Measurements from ENCODE around the gene LCK. TPM values are rescaled to one million over a fixed set of nuclear protein-coding genes. Genes with fewer than 3 reads are reported as not detected.

Gene LCK
- total RNA-seq, 2 experiments from 2014 or later: 289 to 292 TPM

GRCh38 chr1:32234792-32235191, 16.3 kb upstream of the LCK start:
- Mint-ChIP-seq H3K27ac (no peak overlapping the region), H3K4me1 (ENCODE audit: low read depth) (no peaks in the 10 kb centered on the region), H3K4me3 (no peak overlapping the region), H3K36me3 (ENCODE audit: low read depth) (peaks cover 6% of the 10 kb centered on the region), H3K27me3 (no peaks in the 10 kb centered on the region), H3K9me3 (no peaks in the 10 kb centered on the region)
- TF ChIP-seq CTCF (IDR thresholded peaks at IDR 0.05): no peak
- DNase-seq (no peak), ATAC-seq (no peak)
- intact Hi-C loops (cut with micrococcal nuclease): no loop called here
- CTCF ChIA-PET: interaction anchor here (0.8 to 1.2 kb wide), 3 partner anchors 15 to 101 kb away, joined by 3 to 4 read pairs (median 3); partner anchors contain the start of gene MARCKSL1
- POLR2A ChIA-PET: no interaction called here

- DNase-seq (no peak), ATAC-seq (no peak)
- POLR2A ChIA-PET: interaction anchor here (0.6 to 5.4 kb wide), 11 partner anchors 8 to 305 kb away, joined by 3 to 84 read pairs (median 4); partner anchors contain the start of genes LCK and MARCKSL1
- Mint-ChIP-seq H3K4me3 (peak overlapping the region; percentile 80), H3K4me1 (ENCODE audit: low read depth) (peaks cover 17% of the 10 kb centered on the region), H3K27me3 (no peaks in the 10 kb centered on the region), H3K36me3 (ENCODE audit: low read depth) (peaks cover 2% of the 10 kb centered on the region), H3K9me3 (no peaks in the 10 kb centered on the region), H3K27ac (no peak overlapping the region)
- CTCF ChIA-PET: interaction anchor here (3.3 to 4.3 kb wide), 3 partner anchors 11 to 24 kb away, joined by 14 to 56 read pairs (median 28); partner anchors contain the start of genes FAM167B and LCK
- intact Hi-C loops (cut with micrococcal nuclease): no loop called here
- no peak for TF ChIP-seq CTCF (IDR thresholded peaks at IDR 0.05)
These were observed 11.7 kb upstream of the LCK start for GRCh38 chr1:32239337-32239736.

GRCh38 chr1:32239790-32240139, 11.3 kb upstream of the LCK start:
- no peak for TF ChIP-seq CTCF (IDR thresholded peaks at IDR 0.05)
- H3K36me3 Mint-ChIP-seq (ENCODE audit: low read depth): peaks cover 2% of the 10 kb centered on the region
- H3K4me1 Mint-ChIP-seq (ENCODE audit: low read depth): peaks cover 17% of the 10 kb centered on the region
- ChIA-PET POLR2A (interaction anchor here (0.6 to 5.4 kb wide), 14 partner anchors 8 to 305 kb away, joined by 3 to 84 read pairs (median 4); partner anchors contain the start of genes IQCC, LCK and MARCKSL1), CTCF (interaction anchor here (1.1 to 4.3 kb wide), 6 partner anchors 8 to 161 kb away, joined by 5 to 56 read pairs (median 11); partner anchors contain the start of genes FAM167B, LCK and MARCKSL1)
- DNase-seq (no peak), ATAC-seq (no peak)
- H3K27me3 Mint-ChIP-seq: no peaks in the 10 kb centered on the region
- no peak overlapping the region for H3K27ac Mint-ChIP-seq
- intact Hi-C loops (cut with micrococcal nuclease): no loop called here
- H3K4me3 Mint-ChIP-seq: peak overlapping the region; percentile 80
- H3K9me3 Mint-ChIP-seq: no peaks in the 10 kb centered on the region

GRCh38 chr1:32240140-32240951, 10.7 kb upstream of the LCK start:
- intact Hi-C loops (cut with micrococcal nuclease): no loop called here
- Mint-ChIP-seq H3K4me1 (ENCODE audit: low read depth) (peaks cover 17% of the 10 kb centered on the region), H3K4me3 (peak overlapping the region; percentile 80), H3K9me3 (no peaks in the 10 kb centered on the region), H3K27ac (peak overlapping the region; percentile 59), H3K27me3 (no peaks in the 10 kb centered on the region), H3K36me3 (ENCODE audit: low read depth) (peaks cover 2% of the 10 kb centered on the region)
- ATAC-seq (peak; percentile 65), DNase-seq (peak; percentile 67)
- ChIA-PET POLR2A (interaction anchor here (0.6 to 5.4 kb wide), 22 partner anchors 9 to 96 kb away, joined by 3 to 84 read pairs (median 4); partner anchors contain the start of genes HDAC1, IQCC, LCK and MARCKSL1), CTCF (interaction anchor here (0.9 to 4.3 kb wide), 14 partner anchors 9 to 161 kb away, joined by 3 to 56 read pairs (median 6); partner anchors contain the start of genes FAM167B, HDAC1, IQCC and LCK)
- TF ChIP-seq CTCF (IDR thresholded peaks at IDR 0.05): peak; percentile 33
